Hypothalamus (tissue), 51 donors: ENCODE results near the gene DOK1.
"Not testable (repeated sequence)": the region's sequence is repeated elsewhere in the genome, so short reads cannot be mapped to it uniquely, and the experiment has no call there.

Source experiments
- DNase-seq, 51 donors: peaks; one replicate each; lab custom pipeline; 2025; lab: John Stamatoyannopoulos, UW

DOK1 gene

GRCh38 chr2:74544634-74545033 lies 9.9 kb upstream of the DOK1 start:
- no peak for DNase-seq

GRCh38 chr2:74546004-74546403 lies 8.5 kb upstream of the DOK1 start:
- DNase-seq, result no peak

- DNase-seq, result no peak
Observed at GRCh38 chr2:74548285-74548899, 6.1 kb upstream of the DOK1 start.

GRCh38 chr2:74548900-74549826 lies 5.4 kb upstream of the DOK1 start:
- DNase-seq, result peak in 13 of 51 donors; percentile 5 to 36 (median 22)

GRCh38 chr2:74550231-74550630 lies 4.3 kb upstream of the DOK1 start:
- no peak for DNase-seq

- DNase-seq, result no peak
Observed at GRCh38 chr2:74551530-74551929, 3.0 kb upstream of the DOK1 start.

GRCh38 chr2:74551942-74552913 lies 2.3 kb upstream of the DOK1 start:
- DNase-seq, result no peak

GRCh38 chr2:74552914-74553811 lies 1.4 kb upstream of the DOK1 start:
- peak in 15 of 51 donors; percentile 12 to 55 (median 30) for DNase-seq

GRCh38 chr2:74554820-74555531 lies 456 bp downstream of the DOK1 start:
- DNase-seq, result peak in 2 of 51 donors; percentile 26 to 47

GRCh38 chr2:74555610-74556103 lies 1.1 kb downstream of the DOK1 start:
- peak in 3 of 51 donors; percentile 11 to 20 (median 16) for DNase-seq

GRCh38 chr2:74556159-74556558 lies 1.6 kb downstream of the DOK1 start:
- no peak for DNase-seq

- no peak for DNase-seq
Observed at GRCh38 chr2:74556831-74557370, 2.4 kb downstream of the DOK1 start.

GRCh38 chr2:74558284-74559230 lies 4.0 kb downstream of the DOK1 start:
- no peak for DNase-seq

GRCh38 chr2:74559912-74560311 lies 5.4 kb downstream of the DOK1 start:
- DNase-seq, result no peak

GRCh38 chr2:74560591-74560990 lies 6.1 kb downstream of the DOK1 start:
- DNase-seq, result no peak

- DNase-seq, result not testable (repeated sequence)
Observed at GRCh38 chr2:74561022-74561421, 6.5 kb downstream of the DOK1 start.

- DNase-seq, result no peak
Observed at GRCh38 chr2:74562126-74562775, 7.7 kb downstream of the DOK1 start.
